ENCODE measurements around the gene PDE3B. TPM values are rescaled to one million over a fixed set of nuclear protein-coding genes. Genes with fewer than 3 reads are reported as not detected.
"Not testable (repeated sequence)": the region's sequence is repeated elsewhere in the genome, so short reads cannot be mapped to it uniquely, and the experiment has no call there.

The PDE3B gene
- total RNA-seq, 1 donor from 2014 or later: 1.7 TPM

GRCh38 chr11:14740539-14740938 is 96.9 kb downstream of the PDE3B start:
- DNase-seq (ENCODE audit: extremely low read depth, low read depth, low spot score): not testable (repeated sequence)

- no peak for DNase-seq (ENCODE audit: extremely low read depth, low read depth, low spot score)
Observed at GRCh38 chr11:14741195-14741594, 97.6 kb downstream of the PDE3B start.

GRCh38 chr11:14742849-14743559 is 99.4 kb downstream of the PDE3B start:
- DNase-seq (ENCODE audit: extremely low read depth, low read depth, low spot score): no peak

GRCh38 chr11:14743667-14744066 is 100.1 kb downstream of the PDE3B start:
- not testable (repeated sequence) for DNase-seq (ENCODE audit: extremely low read depth, low read depth, low spot score)

- no peak for DNase-seq (ENCODE audit: extremely low read depth, low read depth, low spot score)
Observed at GRCh38 chr11:14746857-14747395, 103.3 kb downstream of the PDE3B start.

- no peak for DNase-seq (ENCODE audit: extremely low read depth, low read depth, low spot score)
Observed at GRCh38 chr11:14748090-14748489, 104.5 kb downstream of the PDE3B start.

GRCh38 chr11:14750911-14751310 is 107.3 kb downstream of the PDE3B start:
- DNase-seq (ENCODE audit: extremely low read depth, low read depth, low spot score): no peak

DNA sequence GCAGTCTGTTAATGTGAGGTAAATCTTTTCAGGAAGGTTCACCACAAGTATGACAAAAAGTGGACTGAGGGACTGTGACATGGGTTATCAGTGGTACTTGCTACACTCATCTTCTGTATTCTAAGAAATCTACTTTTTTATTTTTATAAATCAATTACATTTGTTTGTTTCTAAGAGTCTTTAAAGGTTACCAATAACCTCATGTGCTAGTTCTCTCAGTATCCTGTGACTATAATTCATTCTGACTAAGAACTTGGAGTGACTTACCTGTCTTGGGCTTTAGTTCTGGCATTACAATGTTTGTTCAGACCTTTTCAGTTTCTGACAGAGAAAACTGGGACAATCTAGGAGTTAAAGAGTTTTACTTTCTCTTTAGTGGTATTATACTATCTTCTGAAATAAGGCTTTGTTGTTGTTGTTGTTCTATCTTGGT is 108.4 kb downstream of the PDE3B start:
- DNase-seq (ENCODE audit: extremely low read depth, low read depth, low spot score): no peak

- DNase-seq (ENCODE audit: extremely low read depth, low read depth, low spot score): no peak
Observed at GRCh38 chr11:14755140-14755539, 111.5 kb downstream of the PDE3B start.

- no peak for DNase-seq (ENCODE audit: extremely low read depth, low read depth, low spot score)
Observed at GRCh38 chr11:14756349-14756748, 112.7 kb downstream of the PDE3B start.

DNA sequence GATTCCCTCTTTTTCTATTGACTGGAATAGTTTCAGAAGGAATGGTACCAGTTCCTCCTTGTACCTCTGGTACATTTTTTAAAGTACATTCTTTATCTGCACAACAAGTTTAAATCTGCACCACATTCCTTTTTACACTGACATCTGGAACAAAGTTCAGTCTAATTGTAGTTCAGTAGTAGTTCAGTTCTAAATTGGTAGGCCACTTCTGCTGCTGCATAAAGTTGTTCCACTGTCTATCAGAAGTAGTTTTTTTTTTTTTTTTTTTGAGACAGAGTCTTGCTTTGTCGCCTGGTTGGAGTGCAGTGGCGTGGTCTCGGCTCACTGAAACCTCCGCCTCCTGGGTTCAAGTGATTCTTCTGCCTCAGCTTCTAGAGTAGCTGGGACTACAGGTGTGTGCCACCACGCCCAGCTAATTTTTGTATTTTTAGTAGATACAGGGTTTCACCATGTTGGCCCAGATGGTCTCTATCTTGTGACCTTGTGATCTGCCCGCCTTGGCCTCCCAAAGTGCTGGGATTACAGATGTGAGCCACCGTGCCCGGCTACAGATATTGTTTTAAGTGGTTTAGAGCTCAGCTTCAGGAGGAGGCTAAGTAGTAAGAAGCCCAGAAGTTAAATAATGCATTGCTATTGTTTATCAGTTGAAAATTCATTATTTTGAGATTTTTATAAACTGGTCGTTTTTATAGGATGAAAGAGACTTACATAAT is 115.9 kb downstream of the PDE3B start:
- not testable (repeated sequence) for DNase-seq (ENCODE audit: extremely low read depth, low read depth, low spot score)

GRCh38 chr11:14764179-14764578 is 120.6 kb downstream of the PDE3B start:
- DNase-seq (ENCODE audit: extremely low read depth, low read depth, low spot score): no peak

GRCh38 chr11:14764579-14765527 is 121.2 kb downstream of the PDE3B start:
- DNase-seq (ENCODE audit: extremely low read depth, low read depth, low spot score): peak; percentile 47

GRCh38 chr11:14766585-14766984 is 123.0 kb downstream of the PDE3B start:
- no peak for DNase-seq (ENCODE audit: extremely low read depth, low read depth, low spot score)

DNA sequence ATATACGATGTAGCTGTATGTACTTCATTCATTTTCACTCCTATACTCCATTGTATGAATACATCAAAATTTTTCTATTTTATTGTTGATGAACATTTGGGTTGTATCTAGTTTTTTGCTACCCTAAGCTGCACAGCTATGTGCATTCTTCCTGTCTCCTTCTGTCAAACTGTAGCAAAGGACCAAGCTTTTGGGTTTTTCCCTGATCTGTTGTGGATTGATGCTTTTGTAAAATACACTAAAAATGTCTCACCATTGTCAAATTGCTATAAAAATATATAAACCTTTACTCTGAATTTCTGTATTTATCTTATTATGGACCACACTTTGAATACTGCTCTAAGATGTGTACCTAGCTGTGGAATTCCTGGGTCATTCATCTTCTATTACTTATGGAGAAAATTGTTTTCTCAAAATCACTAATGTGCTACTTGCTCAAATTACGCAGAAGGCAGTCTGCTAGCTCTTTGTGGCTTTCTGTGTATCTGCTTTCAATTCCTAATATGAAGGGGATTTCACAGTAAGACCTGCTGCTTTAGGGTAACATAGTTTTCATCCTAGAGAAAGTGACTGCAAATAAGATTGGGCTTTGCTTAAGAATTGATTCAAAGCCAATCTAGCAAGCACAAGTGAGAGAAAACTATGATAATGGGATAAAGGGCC is 125.1 kb downstream of the PDE3B start:
- no peak for DNase-seq (ENCODE audit: extremely low read depth, low read depth, low spot score)

- no peak for DNase-seq (ENCODE audit: extremely low read depth, low read depth, low spot score)
Observed at GRCh38 chr11:14773755-14774154, 130.2 kb downstream of the PDE3B start.

- DNase-seq (ENCODE audit: extremely low read depth, low read depth, low spot score): no peak
Observed at GRCh38 chr11:14774721-14775120, 131.1 kb downstream of the PDE3B start.

GRCh38 chr11:14775897-14776296 is 132.3 kb downstream of the PDE3B start:
- DNase-seq (ENCODE audit: extremely low read depth, low read depth, low spot score): no peak

DNA sequence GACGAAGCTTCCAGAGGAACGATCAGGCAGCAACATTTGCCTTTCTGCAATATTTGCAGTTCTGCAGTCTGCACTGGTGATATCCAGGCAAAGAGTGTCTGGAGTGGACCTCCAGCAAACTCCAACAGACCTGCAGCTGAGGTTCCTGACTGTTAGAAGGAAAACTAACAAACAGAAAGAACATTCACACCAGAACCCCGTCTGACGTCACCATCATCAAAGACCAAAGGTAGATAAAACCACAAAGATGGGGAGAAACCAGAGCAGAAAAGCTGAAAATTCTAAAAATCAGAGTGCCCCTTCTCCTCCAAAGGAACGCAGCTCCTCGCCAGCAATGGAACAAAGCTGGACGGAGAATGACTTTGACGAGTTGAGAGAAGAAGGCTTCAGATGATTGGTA is 134.9 kb downstream of the PDE3B start:
- not testable (repeated sequence) for DNase-seq (ENCODE audit: extremely low read depth, low read depth, low spot score)

GRCh38 chr11:14783788-14784187 is 140.2 kb downstream of the PDE3B start:
- no peak for DNase-seq (ENCODE audit: extremely low read depth, low read depth, low spot score)

Measured in glomerular endothelial cell (primary cell).